ENCODE measurements around the gene POMGNT1. TPM values are rescaled to one million over a fixed set of nuclear protein-coding genes. Genes with fewer than 3 reads are reported as not detected.
A peak's percentile ranks its signal among the peaks of the same experiment; 100 is the strongest.

Gene POMGNT1
- 61.8 and 62.1 TPM in 2 replicates for total RNA-seq (2013; cell fraction: nucleolus; rRNA removed)
- 25.5 and 29.0 TPM in 2 replicates for total RNA-seq (2014; rRNA removed)
- total RNA-seq (2014; rRNA removed; fragmentation: Illumina TruSeq; extraction: Trizol), result 23.4 and 24.7 TPM in 2 replicates
- total RNA-seq (2021), result 34.5 and 36.0 TPM in 2 replicates
- polyA plus RNA-seq (2011; ENCODE audit: low read depth), result 7.1 TPM
- polyA plus RNA-seq (2011; rRNA removed), result 21.7 and 30.0 TPM in 2 replicates
- 30.6 and 38.4 TPM in 2 replicates for polyA plus RNA-seq (2011; cell fraction: cytosol; rRNA removed)
- polyA plus RNA-seq (2011; cell fraction: nucleus; rRNA removed), result 80.7 and 94.3 TPM in 2 replicates
- polyA plus RNA-seq (2012), result 17.8 and 18.0 TPM in 2 replicates
- polyA plus RNA-seq (2014; fragmentation: Illumina TruSeq; extraction: Trizol), result 16.0 and 25.2 TPM in 2 replicates
- polyA plus RNA-seq (2014; fragmentation: Nextera tagmentation; extraction: Ambion mirVana), result 10 to 100 TPM in 1 of 2 experiments, 1 to 10 TPM in 1; 8.6 to 29.0 TPM
- 30.4 and 32.5 TPM in 2 replicates for polyA plus RNA-seq (2014; rRNA removed)
- 10 to 100 TPM; 32.6 to 35.2 TPM for polyA plus RNA-seq (2016; fragmentation: Nextera tagmentation; extraction: Ambion mirVana)
- 24.7 and 34.4 TPM in 2 replicates for polyA minus RNA-seq (2011; rRNA and poly(A)+ RNA removed)
- 11.0 and 12.3 TPM in 2 replicates for polyA minus RNA-seq (2011; cell fraction: cytosol; rRNA and poly(A)+ RNA removed)
- polyA minus RNA-seq (2011; cell fraction: nucleus; rRNA and poly(A)+ RNA removed), result 20.6 and 26.1 TPM in 2 replicates
- Bru-seq, nascent RNA, result percentile 49 among the genes with signal in this experiment
- percentile 59 among the genes with signal in this experiment for BruChase-seq, experiment 1, labeled RNA remaining after a 6-hour chase
- BruChase-seq, experiment 2, labeled RNA remaining after a 2-hour chase, result percentile 52 among the genes with signal in this experiment
- long read RNA-seq, experiment 1, transcript POMGNT1-201 (22 exons, 2,728 nt), result major isoform, 8 of 11 reads
- long read RNA-seq, experiment 1, partial matches to known transcripts, result 1 of 11 reads
- long read RNA-seq, experiment 1, other reads (novel, unspliced or antisense), result 2 of 11 reads
- long read RNA-seq, experiment 2, partial matches to known transcripts, result 12 of 14 reads
- long read RNA-seq, experiment 2, other reads (novel, unspliced or antisense), result 1 of 14 reads

- intact Hi-C loops (cut with micrococcal nuclease; ENCODE audit: unreplicated experiment) (loop anchor here (1.0 kb wide), 1 partner anchor 161 kb away; no protein-coding TSS in a partner anchor), in situ Hi-C loops (cut with MboI) (no loop called here)
- peak; percentile 94 for ATAC-seq
- under 1% methylated on average over 33 of the region's 67 CpGs for WGBS (ENCODE audit: insufficient coverage, insufficient replicate concordance, low lambda C conversion rate, missing lambda C conversion rate)
- Histone ChIP-seq H4K20me1 (ENCODE audit: control insufficient read depth, insufficient read depth) (no peaks in the 10 kb centered on the region), H3K9ac (ENCODE audit: control insufficient read depth, insufficient read depth, low read length) (peak within 1 kb of the TSS; percentile 86), H3K79me2 (ENCODE audit: control insufficient read depth, insufficient read depth, low read length) (peaks cover 6% of the 10 kb centered on the region), H3K27ac (ENCODE audit: control insufficient read depth, insufficient read depth) (peak within 1 kb of the TSS; percentile 59), H3K27me3 (replicated peaks in 1 of 2; ENCODE audit: control insufficient read depth in 2 of 2, insufficient read depth in 2 of 2, low read length in 1 of 2) (no peaks in the 10 kb centered on the region), H3K36me3 (ENCODE audit: control insufficient read depth in 2 of 2, insufficient read depth in 2 of 2, low read length in 1 of 2) (peaks cover 0 to 2% of the 10 kb centered on the region in 2 experiments; a peak in 2 of 4 replicates), H3K4me3 (peak within 1 kb of the TSS; percentile 98), H2AFZ (ENCODE audit: control insufficient read depth, low read depth, low read length) (peak within 1 kb of the TSS; percentile 92), H3K4me1 (ENCODE audit: control insufficient read depth, insufficient read depth, low read length) (peaks cover 9% of the 10 kb centered on the region), H3K4me2 (ENCODE audit: control insufficient read depth, insufficient read depth) (peak within 1 kb of the TSS; percentile 70), H3K9me3 (replicated peaks; ENCODE audit: control insufficient read depth, insufficient read depth, low read length) (no peaks in the 10 kb centered on the region)
- ChIA-PET CTCF (interaction anchor here (1.6 to 3.9 kb wide), 3 partner anchors 15 to 26 kb away, joined by 9 to 30 read pairs (median 15); no protein-coding TSS in a partner anchor), POLR2A (interaction anchor here (0.7 to 0.8 kb wide), 4 partner anchors 46 to 1054 kb away, joined by 3 read pairs; partner anchors contain the start of gene RAD54L), RAD21 (ENCODE audit: unreplicated experiment) (interaction anchor here (1.3 to 3.0 kb wide), 5 partner anchors 14 to 162 kb away, joined by 4 to 13 read pairs (median 5); no protein-coding TSS in a partner anchor), SMC1A (ENCODE audit: uncharacterized antibody, unreplicated experiment) (interaction anchor here (0.9 to 3.1 kb wide), 4 partner anchors 14 to 291 kb away, joined by 3 to 10 read pairs (median 6); no protein-coding TSS in a partner anchor)
- no peak for FAIRE-seq
- DNase-seq (ENCODE audit: low read depth, low spot score), result no peak
- TSS peak; percentile 67 for BruUV-seq (replicated peaks)
- no peak for TF ChIP-seq MTA3 (IDR thresholded peaks at IDR 0.05; ENCODE audit: borderline replicate concordance, low read length)
- no peak for TF ChIP-seq ZNF24 (IDR thresholded peaks at IDR 0.05)
- no peak for TF ChIP-seq MYC (IDR thresholded peaks at IDR 0.05; ENCODE audit: insufficient read depth, insufficient read length, insufficient replicate concordance, low read length, severe bottlenecking)
- no peak for TF ChIP-seq SMAD5 (IDR thresholded peaks at IDR 0.05; ENCODE audit: low read depth)
- no peak for TF ChIP-seq MYB (IDR thresholded peaks at IDR 0.05; ENCODE audit: borderline replicate concordance, low read depth, low read length)
- TF ChIP-seq BCL11A (IDR thresholded peaks at IDR 0.05; ENCODE audit: low read depth, low read length), result no peak
- no peak; the same call in 1 of the 2 replicates for TF ChIP-seq DPF2 (IDR thresholded peaks at IDR 0.05)
- no peak for TF ChIP-seq ZNF622 (IDR thresholded peaks at IDR 0.05)
- TF ChIP-seq BCL3 (IDR thresholded peaks at IDR 0.05; ENCODE audit: borderline replicate concordance, insufficient read depth, low read depth, low read length, poor library complexity, severe bottlenecking), result no peak
- TF ChIP-seq, protein P1, sequence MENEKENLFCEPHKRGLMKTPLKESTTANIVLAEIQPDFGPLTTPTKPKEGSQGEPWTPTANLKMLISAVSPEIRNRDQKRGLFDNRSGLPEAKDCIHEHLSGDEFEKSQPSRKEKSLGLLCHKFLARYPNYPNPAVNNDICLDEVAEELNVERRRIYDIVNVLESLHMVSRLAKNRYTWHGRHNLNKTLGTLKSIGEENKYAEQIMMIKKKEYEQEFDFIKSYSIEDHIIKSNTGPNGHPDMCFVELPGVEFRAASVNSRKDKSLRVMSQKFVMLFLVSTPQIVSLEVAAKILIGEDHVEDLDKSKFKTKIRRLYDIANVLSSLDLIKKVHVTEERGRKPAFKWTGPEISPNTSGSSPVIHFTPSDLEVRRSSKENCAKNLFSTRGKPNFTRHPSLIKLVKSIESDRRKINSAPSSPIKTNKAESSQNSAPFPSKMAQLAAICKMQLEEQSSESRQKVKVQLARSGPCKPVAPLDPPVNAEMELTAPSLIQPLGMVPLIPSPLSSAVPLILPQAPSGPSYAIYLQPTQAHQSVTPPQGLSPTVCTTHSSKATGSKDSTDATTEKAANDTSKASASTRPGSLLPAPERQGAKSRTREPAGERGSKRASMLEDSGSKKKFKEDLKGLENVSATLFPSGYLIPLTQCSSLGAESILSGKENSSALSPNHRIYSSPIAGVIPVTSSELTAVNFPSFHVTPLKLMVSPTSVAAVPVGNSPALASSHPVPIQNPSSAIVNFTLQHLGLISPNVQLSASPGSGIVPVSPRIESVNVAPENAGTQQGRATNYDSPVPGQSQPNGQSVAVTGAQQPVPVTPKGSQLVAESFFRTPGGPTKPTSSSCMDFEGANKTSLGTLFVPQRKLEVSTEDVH (IDR thresholded peaks at IDR 0.05; ENCODE audit: low read depth, partially characterized antibody), result no peak
- TF ChIP-seq, protein P2, sequence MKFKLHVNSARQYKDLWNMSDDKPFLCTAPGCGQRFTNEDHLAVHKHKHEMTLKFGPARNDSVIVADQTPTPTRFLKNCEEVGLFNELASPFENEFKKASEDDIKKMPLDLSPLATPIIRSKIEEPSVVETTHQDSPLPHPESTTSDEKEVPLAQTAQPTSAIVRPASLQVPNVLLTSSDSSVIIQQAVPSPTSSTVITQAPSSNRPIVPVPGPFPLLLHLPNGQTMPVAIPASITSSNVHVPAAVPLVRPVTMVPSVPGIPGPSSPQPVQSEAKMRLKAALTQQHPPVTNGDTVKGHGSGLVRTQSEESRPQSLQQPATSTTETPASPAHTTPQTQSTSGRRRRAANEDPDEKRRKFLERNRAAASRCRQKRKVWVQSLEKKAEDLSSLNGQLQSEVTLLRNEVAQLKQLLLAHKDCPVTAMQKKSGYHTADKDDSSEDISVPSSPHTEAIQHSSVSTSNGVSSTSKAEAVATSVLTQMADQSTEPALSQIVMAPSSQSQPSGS (IDR thresholded peaks at IDR 0.05; ENCODE audit: low read length), result no peak
These were observed at the start of gene POMGNT1 for GRCh38 chr1:46197964-46198811. POMGNT1 (minus strand) TSS chr1:46198434; CDS start chr1:46197821, 613 bp downstream.
